ENCODE results near the gene GPANK1. TPM values are rescaled to one million over a fixed set of nuclear protein-coding genes. Genes with fewer than 3 reads are reported as not detected.

The GPANK1 gene
- total and polyA plus RNA-seq, 7 experiments from 2014 or later: 12.8 to 35.1 (median 27.2) TPM

- Histone ChIP-seq H3K36me3 (ENCODE audit: control insufficient read depth in 2 of 3, insufficient read depth in 3 of 3, low read length in 3 of 3) (peaks cover 31 to 93% (median 48%) of the 10 kb centered on the region in 3 experiments), H3K4me1 (ENCODE audit: control insufficient read depth in 2 of 2, insufficient read depth in 2 of 2, low read length in 2 of 2) (no peaks in the 10 kb centered on the region), H3K9me3 (ENCODE audit: control insufficient read depth in 2 of 3, low read length in 3 of 3) (no peaks in the 10 kb centered on the region), H3K27me3 (ENCODE audit: control insufficient read depth in 2 of 2, insufficient read depth in 2 of 2, low read length in 2 of 2) (no peaks in the 10 kb centered on the region), H3K4me3 (ENCODE audit: low read length) (no peak overlapping the region), H3K27ac (ENCODE audit: low read depth, low read length) (no peak overlapping the region)
- Mint-ChIP-seq H3K27me3 (no peaks in the 10 kb centered on the region), H3K4me3 (no peak overlapping the region), H3K4me1 (peaks cover 0 to 11% (median 3%) of the 10 kb centered on the region in 7 donors), H3K27ac (peak overlapping the region in 3 of 9 donors; percentile 24 to 56 (median 41)), H3K9me3 (no peaks in the 10 kb centered on the region), H3K36me3 (peaks cover 9 to 40% (median 13%) of the 10 kb centered on the region in 5 donors)
- intact Hi-C loops (cut with micrococcal nuclease): no loop called here
- POLR2A ChIA-PET: interaction anchor here (0.7 to 1.4 kb wide), 3 partner anchors 10 to 19 kb away, joined by 3 to 4 read pairs (median 3); partner anchors contain the start of gene BAG6
- DNase-seq: no peak
- CTCF ChIA-PET: no interaction called here
- no peak for ATAC-seq
Observed at GRCh38 chr6:31642798-31643570, 21.8 kb downstream of the GPANK1 start.

GRCh38 chr6:31641370-31641769 lies 23.4 kb downstream of the GPANK1 start:
- CTCF ChIA-PET: no interaction called here
- peaks cover 28 to 94% (median 37%) of the 10 kb centered on the region in 3 experiments for H3K36me3 ChIP-seq (ENCODE audit: control insufficient read depth in 2 of 3, insufficient read depth in 3 of 3, low read length in 3 of 3)
- no peak overlapping the region for H3K4me3 Mint-ChIP-seq
- peaks cover 5 to 41% (median 14%) of the 10 kb centered on the region in 5 donors for H3K36me3 Mint-ChIP-seq
- H3K27ac Mint-ChIP-seq: peak overlapping the region in 5 of 9 donors; percentile 21 to 73 (median 34)
- no peaks in the 10 kb centered on the region for H3K9me3 Mint-ChIP-seq
- no peaks in the 10 kb centered on the region for H3K27me3 ChIP-seq (ENCODE audit: control insufficient read depth in 2 of 2, insufficient read depth in 2 of 2, low read length in 2 of 2)
- H3K4me1 Mint-ChIP-seq: peaks cover 0 to 14% (median 0%) of the 10 kb centered on the region in 7 donors
- no peak for ATAC-seq
- intact Hi-C loops (cut with micrococcal nuclease): no loop called here
- H3K27me3 Mint-ChIP-seq: no peaks in the 10 kb centered on the region
- H3K27ac ChIP-seq (ENCODE audit: low read depth, low read length): no peak overlapping the region
- no peak overlapping the region for H3K4me3 ChIP-seq (ENCODE audit: low read length)
- H3K4me1 ChIP-seq (ENCODE audit: control insufficient read depth in 2 of 2, insufficient read depth in 2 of 2, low read length in 2 of 2): no peaks in the 10 kb centered on the region
- H3K9me3 ChIP-seq (ENCODE audit: control insufficient read depth in 2 of 3, low read length in 3 of 3): no peaks in the 10 kb centered on the region
- POLR2A ChIA-PET: interaction anchor here (1.4 to 1.9 kb wide), 2 partner anchors 11 to 60 kb away, joined by 4 to 10 read pairs; partner anchors contain the start of gene BAG6
- no peak for DNase-seq

- ChIA-PET CTCF (no interaction called here), POLR2A (interaction anchor here (1.2 to 1.9 kb wide), 3 partner anchors 11 to 59 kb away, joined by 4 to 10 read pairs (median 7); partner anchors contain the start of gene BAG6)
- H3K4me1 ChIP-seq (ENCODE audit: control insufficient read depth in 2 of 2, insufficient read depth in 2 of 2, low read length in 2 of 2): no peaks in the 10 kb centered on the region
- no peak overlapping the region for H3K4me3 ChIP-seq (ENCODE audit: low read length)
- H3K9me3 ChIP-seq (ENCODE audit: control insufficient read depth in 2 of 3, low read length in 3 of 3): no peaks in the 10 kb centered on the region
- Mint-ChIP-seq H3K36me3 (peaks cover 5 to 45% (median 13%) of the 10 kb centered on the region in 5 donors), H3K27me3 (no peaks in the 10 kb centered on the region), H3K4me3 (no peak overlapping the region), H3K27ac (peak overlapping the region in 2 of 9 donors; percentile 22 to 73), H3K4me1 (peaks cover 0 to 13% (median 0%) of the 10 kb centered on the region in 7 donors), H3K9me3 (no peaks in the 10 kb centered on the region)
- no peaks in the 10 kb centered on the region for H3K27me3 ChIP-seq (ENCODE audit: control insufficient read depth in 2 of 2, insufficient read depth in 2 of 2, low read length in 2 of 2)
- H3K36me3 ChIP-seq (ENCODE audit: control insufficient read depth in 2 of 3, insufficient read depth in 3 of 3, low read length in 3 of 3): peaks cover 28 to 94% (median 37%) of the 10 kb centered on the region in 3 experiments
- no peak for DNase-seq
- no peak overlapping the region for H3K27ac ChIP-seq (ENCODE audit: low read depth, low read length)
- intact Hi-C loops (cut with micrococcal nuclease): no loop called here
- ATAC-seq: no peak
Observed at GRCh38 chr6:31640612-31641011, 24.2 kb downstream of the GPANK1 start.

GRCh38 chr6:31639449-31639861 lies 25.3 kb downstream of the GPANK1 start:
- peaks cover 26 to 94% (median 28%) of the 10 kb centered on the region in 3 experiments for H3K36me3 ChIP-seq (ENCODE audit: control insufficient read depth in 2 of 3, insufficient read depth in 3 of 3, low read length in 3 of 3)
- no peaks in the 10 kb centered on the region for H3K4me1 ChIP-seq (ENCODE audit: control insufficient read depth in 2 of 2, insufficient read depth in 2 of 2, low read length in 2 of 2)
- DNase-seq (no peak), ATAC-seq (no peak)
- intact Hi-C loops (cut with micrococcal nuclease): loop anchor here in 1 of 2 donors (2.0 kb wide), 1 partner anchor 19 kb away; the partner anchor contains the start of gene PRRC2A
- H3K4me3 Mint-ChIP-seq: no peak overlapping the region
- no peak overlapping the region for H3K27ac ChIP-seq (ENCODE audit: low read depth, low read length)
- H3K27me3 ChIP-seq (ENCODE audit: control insufficient read depth in 2 of 2, insufficient read depth in 2 of 2, low read length in 2 of 2): no peaks in the 10 kb centered on the region
- ChIA-PET POLR2A (interaction anchor here (0.6 to 2.4 kb wide), 4 partner anchors 12 to 18 kb away, joined by 3 to 15 read pairs (median 10); partner anchors contain the start of genes BAG6 and PRRC2A), CTCF (interaction anchor here (0.6 to 0.7 kb wide), 2 partner anchors 284 to 1537 kb away, joined by 3 to 5 read pairs; no protein-coding TSS in a partner anchor)
- peaks cover 0 to 45% (median 12%) of the 10 kb centered on the region in 5 donors for H3K36me3 Mint-ChIP-seq
- H3K9me3 Mint-ChIP-seq: no peaks in the 10 kb centered on the region
- H3K27me3 Mint-ChIP-seq: no peaks in the 10 kb centered on the region
- peak overlapping the region in 1 of 9 donors; percentile 49 for H3K27ac Mint-ChIP-seq
- no peak overlapping the region for H3K4me3 ChIP-seq (ENCODE audit: low read length)
- H3K9me3 ChIP-seq (ENCODE audit: control insufficient read depth in 2 of 3, low read length in 3 of 3): no peaks in the 10 kb centered on the region
- peaks cover 0 to 7% (median 0%) of the 10 kb centered on the region in 7 donors for H3K4me1 Mint-ChIP-seq

GRCh38 chr6:31639043-31639442 lies 25.8 kb downstream of the GPANK1 start:
- Histone ChIP-seq H3K9me3 (ENCODE audit: control insufficient read depth in 2 of 3, low read length in 3 of 3) (no peaks in the 10 kb centered on the region), H3K27me3 (ENCODE audit: control insufficient read depth in 2 of 2, insufficient read depth in 2 of 2, low read length in 2 of 2) (no peaks in the 10 kb centered on the region), H3K4me1 (ENCODE audit: control insufficient read depth in 2 of 2, insufficient read depth in 2 of 2, low read length in 2 of 2) (no peaks in the 10 kb centered on the region), H3K27ac (ENCODE audit: low read depth, low read length) (no peak overlapping the region), H3K4me3 (ENCODE audit: low read length) (no peak overlapping the region), H3K36me3 (ENCODE audit: control insufficient read depth in 2 of 3, insufficient read depth in 3 of 3, low read length in 3 of 3) (peaks cover 26 to 94% (median 28%) of the 10 kb centered on the region in 3 experiments)
- Mint-ChIP-seq H3K4me1 (peaks cover 0 to 9% (median 0%) of the 10 kb centered on the region in 7 donors), H3K9me3 (no peaks in the 10 kb centered on the region), H3K27me3 (no peaks in the 10 kb centered on the region), H3K27ac (peak overlapping the region in 2 of 9 donors; percentile 11 to 59), H3K4me3 (no peak overlapping the region), H3K36me3 (peaks cover 0 to 45% (median 12%) of the 10 kb centered on the region in 5 donors)
- DNase-seq: no peak
- ChIA-PET CTCF (interaction anchor here (0.6 kb wide), 1 partner anchor 284 kb away, joined by 5 read pairs; no protein-coding TSS in a partner anchor), POLR2A (interaction anchor here (1.2 to 2.4 kb wide), 3 partner anchors 11 to 17 kb away, joined by 7 to 15 read pairs (median 12); partner anchors contain the start of genes BAG6 and PRRC2A)
- no peak for ATAC-seq
- intact Hi-C loops (cut with micrococcal nuclease): loop anchor here in 1 of 2 donors (2.0 kb wide), 1 partner anchor 18 kb away; the partner anchor contains the start of gene PRRC2A

- Mint-ChIP-seq H3K27ac (peak overlapping the region in 4 of 9 donors; percentile 51 to 56 (median 54)), H3K9me3 (no peaks in the 10 kb centered on the region), H3K36me3 (peaks cover 0 to 45% (median 12%) of the 10 kb centered on the region in 5 donors), H3K4me3 (no peak overlapping the region), H3K27me3 (no peaks in the 10 kb centered on the region), H3K4me1 (peaks cover 0 to 10% (median 0%) of the 10 kb centered on the region in 7 donors)
- Histone ChIP-seq H3K4me3 (ENCODE audit: low read length) (no peak overlapping the region), H3K27me3 (ENCODE audit: control insufficient read depth in 2 of 2, insufficient read depth in 2 of 2, low read length in 2 of 2) (no peaks in the 10 kb centered on the region), H3K9me3 (ENCODE audit: control insufficient read depth in 2 of 3, low read length in 3 of 3) (no peaks in the 10 kb centered on the region), H3K27ac (ENCODE audit: low read depth, low read length) (no peak overlapping the region), H3K36me3 (ENCODE audit: control insufficient read depth in 2 of 3, insufficient read depth in 3 of 3, low read length in 3 of 3) (peaks cover 33 to 94% (median 33%) of the 10 kb centered on the region in 3 experiments), H3K4me1 (ENCODE audit: control insufficient read depth in 2 of 2, insufficient read depth in 2 of 2, low read length in 2 of 2) (no peaks in the 10 kb centered on the region)
- ChIA-PET CTCF (no interaction called here), POLR2A (interaction anchor here (1.2 to 2.4 kb wide), 2 partner anchors 12 to 15 kb away, joined by 4 to 12 read pairs; partner anchors contain the start of gene PRRC2A)
- DNase-seq (no peak), ATAC-seq (no peak)
- intact Hi-C loops (cut with micrococcal nuclease): no loop called here
Observed at GRCh38 chr6:31636698-31637596, 27.9 kb downstream of the GPANK1 start.

All from naive thymus-derived CD4-positive, alpha-beta T cell (primary cell).